BLaER1 treated with 17β-estradiol and CSF1 and Interleukin-3, amounts not matched to agents 10 nM and 100 nM (cell line): ENCODE data around the gene CPT1C.

Experiments
- H3K27ac ChIP-seq, 11 experiments: shearing (Covaris generic); formaldehyde crosslinking; 2 replicates each; pipeline ENCODE4 v1.8.1; 2022
- H3K27me3 ChIP-seq, 11 experiments: shearing (Covaris generic); formaldehyde crosslinking; 2 replicates each; pipeline ENCODE4 v1.8.1; 2022
- H3K36me3 ChIP-seq, 11 experiments: shearing (Covaris generic); formaldehyde crosslinking; 2 replicates each; pipeline ENCODE4 v1.8.1; 2022
- H3K4me1 ChIP-seq, 10 experiments: shearing (Covaris generic); formaldehyde crosslinking; 2 replicates each; pipeline ENCODE4 v1.8.1; 2022
- H3K4me2 ChIP-seq, 11 experiments: shearing (Covaris generic); formaldehyde crosslinking; 2 replicates each; pipeline ENCODE4 v1.8.1; 2022
- H3K4me3 ChIP-seq, 10 experiments: shearing (Covaris generic); formaldehyde crosslinking; 2 replicates each; pipeline ENCODE4 v1.8.1; 2022
- H3K9ac ChIP-seq, 11 experiments: shearing (Covaris generic); formaldehyde crosslinking; 2 replicates each; pipeline ENCODE4 v1.8.1; 2022
- H3K9me3 ChIP-seq, 11 experiments: shearing (Covaris generic); formaldehyde crosslinking; replicated peaks in 1 of 11; 2 replicates each; pipeline ENCODE4 v1.8.1; 2022
- H4K20me1 ChIP-seq, 11 experiments: shearing (Covaris generic); formaldehyde crosslinking; 2 replicates each; pipeline ENCODE4 v1.8.1; 2022
- Cebpa-rat ChIP-seq, 11 experiments: shearing (Covaris generic); IDR thresholded peaks; 2 replicates each; pipeline ENCODE4 v1.8.1; 2022

The CPT1C gene

GRCh38 chr19:49739933-49740332, 49.0 kb downstream of the CPT1C start:
- Histone ChIP-seq H3K9me3 (peaks cover 0 to 11% (median under 1%) of the 10 kb centered on the region in 11 experiments; a peak in 8 of 22 replicates), H3K4me3 (no peak overlapping the region), H3K9ac (no peak overlapping the region), H3K27ac (no peak overlapping the region), H3K4me1 (peaks cover 0 to 17% (median 4%) of the 10 kb centered on the region in 10 experiments; a peak in 11 of 20 replicates), H3K4me2 (no peak overlapping the region), H3K36me3 (no peaks in the 10 kb centered on the region), H4K20me1 (no peaks in the 10 kb centered on the region), H3K27me3 (no peaks in the 10 kb centered on the region)
- TF ChIP-seq Cebpa-rat (IDR thresholded peaks at IDR 0.05), result no peak

- Histone ChIP-seq H4K20me1 (no peaks in the 10 kb centered on the region), H3K27ac (peak overlapping the region in 4 of 11 experiments; percentile 20 to 56 (median 42); a peak in 8 of 22 replicates), H3K4me3 (no peak overlapping the region), H3K4me2 (peak overlapping the region in 7 of 11 experiments; percentile 10 to 51 (median 26); a peak in 10 of 22 replicates), H3K36me3 (no peaks in the 10 kb centered on the region), H3K9me3 (peaks cover 4 to 25% (median 12%) of the 10 kb centered on the region in 11 experiments; a peak in 18 of 22 replicates), H3K4me1 (peaks cover 0 to 17% (median 4%) of the 10 kb centered on the region in 10 experiments; a peak in 11 of 20 replicates), H3K9ac (no peak overlapping the region), H3K27me3 (no peaks in the 10 kb centered on the region)
- peak in 6 of 11 experiments; percentile 12 to 51 (median 37); a peak in 5 of 22 replicates for TF ChIP-seq Cebpa-rat (IDR thresholded peaks at IDR 0.05)
Observed at GRCh38 chr19:49741210-49741844, 50.4 kb downstream of the CPT1C start.

- no peak overlapping the region for H3K9ac ChIP-seq
- H3K36me3 ChIP-seq, result no peaks in the 10 kb centered on the region
- no peaks in the 10 kb centered on the region for H4K20me1 ChIP-seq
- H3K27me3 ChIP-seq, result no peaks in the 10 kb centered on the region
- peaks cover 0 to 17% (median 4%) of the 10 kb centered on the region in 10 experiments; a peak in 11 of 20 replicates for H3K4me1 ChIP-seq
- no peak for TF ChIP-seq Cebpa-rat (IDR thresholded peaks at IDR 0.05)
- H3K9me3 ChIP-seq, result peaks cover 7 to 35% (median 18%) of the 10 kb centered on the region in 11 experiments; a peak in 19 of 22 replicates
- H3K27ac ChIP-seq, result no peak overlapping the region
- H3K4me2 ChIP-seq, result no peak overlapping the region
- H3K4me3 ChIP-seq, result no peak overlapping the region
Observed at GRCh38 chr19:49744946-49745381, 54.0 kb downstream of the CPT1C start.

- Histone ChIP-seq H3K4me2 (no peak overlapping the region), H3K4me1 (peaks cover 0 to 7% (median 1%) of the 10 kb centered on the region in 10 experiments; a peak in 10 of 20 replicates), H3K9me3 (peaks cover 7 to 35% (median 18%) of the 10 kb centered on the region in 11 experiments; a peak in 19 of 22 replicates), H3K36me3 (no peaks in the 10 kb centered on the region), H3K9ac (no peak overlapping the region), H3K27me3 (no peaks in the 10 kb centered on the region), H3K27ac (no peak overlapping the region), H4K20me1 (no peaks in the 10 kb centered on the region), H3K4me3 (no peak overlapping the region)
- no peak for TF ChIP-seq Cebpa-rat (IDR thresholded peaks at IDR 0.05)
Observed at GRCh38 chr19:49746206-49746958, 55.5 kb downstream of the CPT1C start.

- H3K36me3 ChIP-seq, result no peaks in the 10 kb centered on the region
- peaks cover 9 to 48% (median 31%) of the 10 kb centered on the region in 11 experiments; a peak in 20 of 22 replicates for H3K9me3 ChIP-seq
- H3K9ac ChIP-seq, result no peak overlapping the region
- TF ChIP-seq Cebpa-rat (IDR thresholded peaks at IDR 0.05), result no peak
- no peaks in the 10 kb centered on the region for H3K4me1 ChIP-seq
- H3K4me3 ChIP-seq, result no peak overlapping the region
- H3K27me3 ChIP-seq, result no peaks in the 10 kb centered on the region
- no peak overlapping the region for H3K27ac ChIP-seq
- H3K4me2 ChIP-seq, result no peak overlapping the region
- no peaks in the 10 kb centered on the region for H4K20me1 ChIP-seq
Observed at GRCh38 chr19:49749055-49749716, 58.3 kb downstream of the CPT1C start.

GRCh38 chr19:49749771-49750170, 58.9 kb downstream of the CPT1C start:
- H3K27ac ChIP-seq, result no peak overlapping the region
- H3K4me3 ChIP-seq, result no peak overlapping the region
- H3K4me2 ChIP-seq, result no peak overlapping the region
- H4K20me1 ChIP-seq, result no peaks in the 10 kb centered on the region
- H3K9me3 ChIP-seq, result peaks cover 9 to 44% (median 35%) of the 10 kb centered on the region in 11 experiments; a peak in 21 of 22 replicates
- no peaks in the 10 kb centered on the region for H3K36me3 ChIP-seq
- H3K9ac ChIP-seq, result no peak overlapping the region
- no peaks in the 10 kb centered on the region for H3K4me1 ChIP-seq
- H3K27me3 ChIP-seq, result no peaks in the 10 kb centered on the region
- no peak for TF ChIP-seq Cebpa-rat (IDR thresholded peaks at IDR 0.05)

GRCh38 chr19:49752701-49753100, 61.8 kb downstream of the CPT1C start:
- Histone ChIP-seq H3K27me3 (no peaks in the 10 kb centered on the region), H3K36me3 (no peaks in the 10 kb centered on the region), H3K9me3 (peaks cover 16 to 40% (median 34%) of the 10 kb centered on the region in 11 experiments), H3K27ac (no peak overlapping the region), H3K9ac (no peak overlapping the region), H3K4me3 (no peak overlapping the region), H3K4me1 (0 out of 20 replicates have a peak, but pooled peaks cover 0 to 4% (median 0%) of the 10 kb centered on the region in 10 experiments), H3K4me2 (no peak overlapping the region), H4K20me1 (no peaks in the 10 kb centered on the region)
- no peak for TF ChIP-seq Cebpa-rat (IDR thresholded peaks at IDR 0.05)

GRCh38 chr19:49755956-49756355, 65.0 kb downstream of the CPT1C start:
- H3K4me2 ChIP-seq, result no peak overlapping the region
- no peak overlapping the region for H3K4me3 ChIP-seq
- no peak for TF ChIP-seq Cebpa-rat (IDR thresholded peaks at IDR 0.05)
- peaks cover 16 to 40% (median 34%) of the 10 kb centered on the region in 11 experiments for H3K9me3 ChIP-seq
- no peaks in the 10 kb centered on the region for H3K36me3 ChIP-seq
- H3K27me3 ChIP-seq, result no peaks in the 10 kb centered on the region; a peak in 1 of 22 replicates
- no peak overlapping the region for H3K27ac ChIP-seq
- no peaks in the 10 kb centered on the region for H4K20me1 ChIP-seq
- H3K9ac ChIP-seq, result no peak overlapping the region
- H3K4me1 ChIP-seq, result 0 out of 20 replicates have a peak, but pooled peaks cover 0 to 4% (median 0%) of the 10 kb centered on the region in 10 experiments

- Histone ChIP-seq H3K27ac (no peak overlapping the region), H3K9me3 (peaks cover 16 to 24% (median 22%) of the 10 kb centered on the region in 11 experiments), H3K27me3 (no peaks in the 10 kb centered on the region; a peak in 1 of 22 replicates), H3K9ac (peak overlapping the region in 2 of 11 experiments; percentile 3 to 19; a peak in 3 of 22 replicates), H3K4me2 (no peak overlapping the region), H4K20me1 (no peaks in the 10 kb centered on the region), H3K4me1 (0 out of 20 replicates have a peak, but pooled peaks cover 0 to 4% (median 0%) of the 10 kb centered on the region in 10 experiments), H3K4me3 (no peak overlapping the region), H3K36me3 (no peaks in the 10 kb centered on the region)
- no peak for TF ChIP-seq Cebpa-rat (IDR thresholded peaks at IDR 0.05)
Observed at GRCh38 chr19:49758292-49758691, 67.4 kb downstream of the CPT1C start.
